Omental fat pad (tissue), 4 donors: ENCODE data around the gene ADCY9. TPM values are rescaled to one million over a fixed set of nuclear protein-coding genes. Genes with fewer than 3 reads are reported as not detected.

Experiments used
- ATAC-seq: fragments of 150-250 bp; one replicate; pipeline ENCODE4 v1.9.1; 2016; ENCODE audit warnings: mild to moderate bottlenecking, moderate library complexity; ENCODE audit not compliant: low FRiP score
- DNase-seq: peaks from one replicate; pipeline ENCODE4 v3.0.0-alpha.2; 2019; ENCODE audit warnings: low spot score
- CTCF ChIP-seq, 3 donors: fragments of 450-650 bp; IDR thresholded peaks; one replicate each; pipeline ENCODE4 v1.5.1; 2016 to 2017; ENCODE audit warnings: antibody characterized with exemption in 3 of 3, mild to moderate bottlenecking in 3 of 3, moderate library complexity in 2 of 3
- total RNA-seq, 4 donors: library from RNA; depleted of rRNA; stranded (reverse); fragments of >200 nt; gene quantifications; one replicate each; pipeline ENCODE4 v1.1.0, GENCODE V29; 2016

ADCY9 gene
- total RNA-seq, 4 donors from 2014 or later = 8.5 to 16.6 (median 11.5) TPM

- DNase-seq (no peak), ATAC-seq (peak; percentile 52)
- TF ChIP-seq CTCF (IDR thresholded peaks at IDR 0.05) = no peak
Measured at GRCh38 chr16:3999479-4000325, 116.5 kb downstream of the ADCY9 start.

GRCh38 chr16:3998793-3999478 lies 117.3 kb downstream of the ADCY9 start:
- TF ChIP-seq CTCF (IDR thresholded peaks at IDR 0.05) = no peak
- ATAC-seq (peak; percentile 58), DNase-seq (no peak)

GRCh38 chr16:3997231-3997841 lies 118.9 kb downstream of the ADCY9 start:
- DNase-seq = no peak
- TF ChIP-seq CTCF (IDR thresholded peaks at IDR 0.05) = no peak
- ATAC-seq = no peak

- DNase-seq (no peak), ATAC-seq (no peak)
- TF ChIP-seq CTCF (IDR thresholded peaks at IDR 0.05) = no peak
Measured at GRCh38 chr16:3995001-3995400, 121.2 kb downstream of the ADCY9 start.

- DNase-seq = no peak
- no peak for ATAC-seq
- TF ChIP-seq CTCF (IDR thresholded peaks at IDR 0.05) = no peak
Measured at GRCh38 chr16:3993052-3993785, 123.0 kb downstream of the ADCY9 start.

- no peak for TF ChIP-seq CTCF (IDR thresholded peaks at IDR 0.05)
- peak; percentile 37 for ATAC-seq
- no peak for DNase-seq
Measured at GRCh38 chr16:3992297-3993051, 123.8 kb downstream of the ADCY9 start.
